Loucy (cell line): Measurements from ENCODE around the gene ORAI1.
"Not testable (repeated sequence)": the region's sequence is repeated elsewhere in the genome, so short reads cannot be mapped to it uniquely, and the experiment has no call there.

Experiments
- H2AFZ ChIP-seq: fragments of 200-600 bp; sonication (generic); 2 replicates; pipeline ENCODE4 v1.6.0; 2016; ENCODE audit warnings: antibody characterized with exemption, mild to moderate bottlenecking, low read length, moderate library complexity
- H3F3A ChIP-seq: fragments of 200-600 bp; 2 replicates; pipeline ENCODE4 v1.6.0; 2016; ENCODE audit warnings: antibody characterized with exemption, low read depth, mild to moderate bottlenecking
- H3K27me3 ChIP-seq: fragments of 200-600 bp; sonication (generic); 2 replicates; pipeline ENCODE4 v1.6.1; 2014; ENCODE audit warnings: low read length, mild to moderate bottlenecking; ENCODE audit not compliant: insufficient read depth, poor library complexity, severe bottlenecking
- H3K36me3 ChIP-seq: fragments of 200-600 bp; sonication (generic); 2 replicates; pipeline ENCODE4 v1.6.1; 2016; ENCODE audit warnings: low read length; ENCODE audit not compliant: insufficient read depth
- H3K4me1 ChIP-seq: fragments of 200-600 bp; sonication (generic); 2 replicates; pipeline ENCODE4 v1.5.1; 2014; ENCODE audit warnings: low read length, mild to moderate bottlenecking; ENCODE audit not compliant: insufficient read depth, poor library complexity, severe bottlenecking
- H3K4me2 ChIP-seq: fragments of 200-600 bp; sonication (generic); 2 replicates; pipeline ENCODE4 v1.6.0; 2014; ENCODE audit warnings: antibody characterized with exemption, low read length, low read depth, mild to moderate bottlenecking; ENCODE audit not compliant: poor library complexity, severe bottlenecking
- H3K4me3 ChIP-seq: fragments of 200-600 bp; sonication (generic); 2 replicates; pipeline ENCODE4 v1.5.1; 2014; ENCODE audit warnings: low read length, mild to moderate bottlenecking, mixed read lengths; ENCODE audit not compliant: poor library complexity, severe bottlenecking
- H3K79me2 ChIP-seq: fragments of 200-600 bp; sonication (generic); 2 replicates; pipeline ENCODE4 v1.6.1; 2014; ENCODE audit warnings: low read length; ENCODE audit not compliant: insufficient read depth
- H3K9ac ChIP-seq: fragments of 200-600 bp; sonication (generic); 2 replicates; pipeline ENCODE4 v1.6.0; 2014; ENCODE audit warnings: mild to moderate bottlenecking, low read depth, low read length, moderate library complexity; ENCODE audit not compliant: poor library complexity, severe bottlenecking
- H3K9me2 ChIP-seq: fragments of 200-600 bp; sonication (generic); replicated peaks from 2 replicates; pipeline ENCODE4 v1.6.1; 2016; ENCODE audit warnings: low read depth, low read length, mixed read lengths
- H3K9me3 ChIP-seq: fragments of 200-600 bp; sonication (generic); 2 replicates; pipeline ENCODE4 v1.6.1; 2014; ENCODE audit warnings: mild to moderate bottlenecking, antibody characterized with exemption, low read length, low read depth; ENCODE audit not compliant: insufficient read depth
- H4K20me1 ChIP-seq: fragments of 200-600 bp; sonication (generic); 2 replicates; pipeline ENCODE4 v1.6.0; 2014; ENCODE audit warnings: antibody characterized with exemption, low read length, mild to moderate bottlenecking; ENCODE audit not compliant: insufficient read depth, poor library complexity, severe bottlenecking
- CTCF ChIP-seq: fragments of 200-600 bp; sonication (generic); conservative IDR thresholded peaks from 2 replicates; pipeline ENCODE4 v1.5.1; 2014; ENCODE audit warnings: mild to moderate bottlenecking, antibody characterized with exemption, low read length
- EZH2phosphoT487 ChIP-seq: fragments of 200-600 bp; IDR thresholded peaks from 2 replicates; pipeline ENCODE4 v1.6.1; 2018; ENCODE audit warnings: antibody characterized with exemption, mild to moderate bottlenecking, moderate library complexity, borderline replicate concordance

Gene ORAI1

GRCh38 chr12:121584885-121585284 is 41.4 kb upstream of the ORAI1 start:
- peaks cover 46% of the 10 kb centered on the region for H3K79me2 ChIP-seq
- H3K4me1 ChIP-seq = peaks cover 36% of the 10 kb centered on the region
- H3K4me2 ChIP-seq = peak overlapping the region; percentile 52

GRCh38 chr12:121590476-121591143 is 35.7 kb upstream of the ORAI1 start:
- Histone ChIP-seq H2AFZ (peak overlapping the region; percentile 57), H3K4me1 (peaks cover 15% of the 10 kb centered on the region), H3K4me3 (peak overlapping the region; percentile 70), H3K9me2 (no peaks in the 10 kb centered on the region), H3F3A (no peaks in the 10 kb centered on the region), H3K36me3 (no peaks in the 10 kb centered on the region), H3K27me3 (no peaks in the 10 kb centered on the region), H3K79me2 (0 out of 2 replicates have a peak, but pooled peaks cover 3% of the 10 kb centered on the region), H3K4me2 (peak overlapping the region; percentile 83), H3K9me3 (no peaks in the 10 kb centered on the region), H3K9ac (peak overlapping the region; percentile 62), H4K20me1 (peaks cover 4% of the 10 kb centered on the region)
- TF ChIP-seq CTCF (no peak), EZH2phosphoT487 (no peak)

More at GRCh38 chr12:121584885-121585284, 41.4 kb upstream of the ORAI1 start:
- not testable (repeated sequence) for H2AFZ ChIP-seq, H3K9ac ChIP-seq, H3K36me3 ChIP-seq, H3K4me3 ChIP-seq, H3F3A ChIP-seq, H3K9me2 ChIP-seq, H3K27me3 ChIP-seq, H3K9me3 ChIP-seq
- H4K20me1 ChIP-seq = peaks cover 13% of the 10 kb centered on the region

- H3K79me2 ChIP-seq = no peaks in the 10 kb centered on the region
- H2AFZ ChIP-seq = no peak overlapping the region
- no peaks in the 10 kb centered on the region for H3K36me3 ChIP-seq
- no peak overlapping the region for H3K9ac ChIP-seq
- no peaks in the 10 kb centered on the region for H3K9me2 ChIP-seq
- no peaks in the 10 kb centered on the region for H3K27me3 ChIP-seq
- peaks cover 10% of the 10 kb centered on the region for H3K4me1 ChIP-seq
- no peaks in the 10 kb centered on the region for H3K9me3 ChIP-seq
- no peaks in the 10 kb centered on the region for H3F3A ChIP-seq
- no peaks in the 10 kb centered on the region for H4K20me1 ChIP-seq
- TF ChIP-seq EZH2phosphoT487 (no peak), CTCF (no peak)
- H3K4me2 ChIP-seq = no peak overlapping the region
- H3K4me3 ChIP-seq = no peak overlapping the region
Observed at GRCh38 chr12:121592320-121592719, 34.0 kb upstream of the ORAI1 start.

- Histone ChIP-seq H3K9me3 (no peaks in the 10 kb centered on the region), H3K36me3 (no peaks in the 10 kb centered on the region), H3F3A (no peaks in the 10 kb centered on the region), H3K9me2 (no peaks in the 10 kb centered on the region), H3K9ac (no peak overlapping the region), H3K4me1 (peaks cover 6% of the 10 kb centered on the region), H3K27me3 (no peaks in the 10 kb centered on the region), H3K4me3 (no peak overlapping the region), H2AFZ (no peak overlapping the region), H4K20me1 (no peaks in the 10 kb centered on the region), H3K79me2 (no peaks in the 10 kb centered on the region), H3K4me2 (no peak overlapping the region)
- TF ChIP-seq CTCF (no peak), EZH2phosphoT487 (no peak)
Observed at GRCh38 chr12:121595520-121595919, 30.8 kb upstream of the ORAI1 start.
